NCI-H1092 (cell line): Measurements from ENCODE around the gene COP1.

Experiments
- DNase-seq: peaks from one replicate; lab custom pipeline; 2025; lab: John Stamatoyannopoulos, UW

The COP1 gene

DNA sequence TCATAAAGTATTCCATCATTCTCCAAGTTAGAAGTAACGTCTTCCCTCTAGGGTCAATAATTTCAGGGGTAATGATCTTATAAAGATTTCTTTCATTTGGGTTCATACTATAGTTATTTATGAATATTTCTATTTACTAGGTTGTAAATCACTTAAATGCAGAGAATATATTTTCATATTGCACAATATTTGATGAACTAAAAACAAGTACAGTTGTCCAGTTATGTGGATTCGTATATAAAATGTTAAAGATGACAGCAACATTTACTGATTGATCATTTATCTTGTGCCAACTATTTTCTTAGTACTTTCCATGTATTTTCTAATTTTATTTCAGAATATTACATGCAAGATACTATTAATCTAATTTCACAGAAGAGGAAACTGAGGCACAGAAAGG is 243.3 kb downstream of the COP1 start:
- DNase-seq: no peak

DNA sequence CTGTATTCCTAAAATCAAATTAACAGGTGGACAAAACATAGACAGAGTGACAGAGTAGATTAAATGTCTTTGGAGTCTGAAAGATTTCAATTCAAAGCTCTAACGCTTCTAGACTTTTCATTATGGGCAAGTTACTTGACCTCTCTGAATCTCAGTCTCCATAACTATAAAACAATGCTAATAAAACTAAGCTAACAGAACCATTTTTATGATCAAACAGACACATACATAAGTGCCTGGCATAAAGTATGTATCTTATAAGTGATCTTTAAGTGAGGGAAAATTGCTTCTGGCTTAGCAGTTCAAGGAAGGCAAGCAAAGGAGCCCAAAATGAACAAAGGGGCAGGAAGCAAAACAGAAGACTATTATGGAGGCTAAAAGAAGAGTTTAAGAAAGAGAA is 246.9 kb downstream of the COP1 start:
- no peak for DNase-seq

DNA sequence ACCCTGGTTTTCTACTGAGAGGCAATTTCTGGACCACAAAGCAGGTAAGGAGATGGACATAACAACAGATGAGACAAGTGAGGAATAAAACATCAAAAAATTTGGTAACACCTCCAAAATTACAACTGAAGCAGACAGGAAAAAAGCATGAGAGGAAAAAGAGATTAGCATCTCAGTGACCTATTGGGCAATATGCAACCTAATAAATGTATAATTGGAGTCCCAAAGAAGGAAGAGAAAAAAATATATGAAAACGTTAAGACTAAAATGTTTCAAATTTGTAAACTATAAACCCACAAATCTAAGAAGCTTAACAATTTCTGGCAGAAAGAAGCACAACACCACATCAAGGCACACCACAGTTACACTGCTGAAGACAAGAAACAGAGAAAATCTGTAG is 255.5 kb downstream of the COP1 start:
- DNase-seq: no peak

DNA sequence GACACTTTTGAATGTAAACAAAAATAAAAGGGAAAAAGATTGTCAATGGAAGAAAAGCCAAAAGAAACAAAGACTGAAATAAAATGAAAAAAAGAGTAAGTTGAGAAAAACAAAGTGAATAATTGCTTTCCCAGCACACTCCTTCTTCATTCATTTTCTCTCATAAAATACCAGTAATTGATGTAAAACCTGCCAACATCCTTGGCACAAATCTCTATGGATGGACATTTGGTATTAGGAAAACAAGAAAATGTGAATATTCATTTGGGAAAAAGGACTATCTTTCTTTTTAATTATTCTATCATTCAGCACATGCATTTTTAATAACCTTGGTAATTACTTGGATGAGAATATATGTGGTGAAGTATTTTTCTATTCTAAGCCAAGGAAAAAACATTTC is 259.3 kb downstream of the COP1 start:
- DNase-seq: no peak

DNA sequence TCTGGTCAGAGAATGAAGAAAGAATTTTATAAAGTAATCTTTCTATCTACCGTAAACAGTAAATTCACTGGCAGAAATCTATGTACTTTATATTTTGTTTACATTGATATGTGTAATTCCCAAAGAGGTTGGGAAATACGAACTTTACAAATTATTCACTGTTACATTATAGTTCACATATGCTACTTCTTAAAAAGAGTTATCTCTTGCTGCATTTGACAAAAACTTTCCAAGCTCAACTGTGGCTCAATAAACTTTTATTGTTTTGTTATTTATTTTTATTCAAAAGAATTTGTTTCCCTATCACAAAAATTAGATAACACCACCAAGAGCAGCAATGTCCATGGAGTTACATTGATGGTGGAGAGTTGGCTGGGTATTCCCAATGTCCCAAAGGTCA is 262.5 kb downstream of the COP1 start:
- no peak for DNase-seq

DNA sequence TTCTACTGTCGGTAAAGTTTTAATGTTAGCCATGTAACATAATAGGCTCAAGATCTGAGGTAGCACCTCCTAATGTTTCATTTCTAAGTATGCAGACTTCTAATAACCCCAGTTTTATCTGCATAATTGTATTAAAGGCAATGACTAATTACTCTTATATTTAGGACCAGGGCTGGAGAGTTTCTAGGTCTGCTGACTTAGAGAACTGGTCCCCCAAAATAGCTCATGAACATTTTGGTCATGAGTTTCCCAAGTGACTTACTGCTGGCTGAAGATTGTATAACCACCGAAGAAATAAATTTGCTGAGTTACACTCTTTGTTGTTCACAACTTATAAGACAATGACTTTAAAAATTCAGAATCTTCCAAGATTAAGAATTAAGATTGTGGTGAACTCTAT is 265.9 kb downstream of the COP1 start:
- no peak for DNase-seq

DNA sequence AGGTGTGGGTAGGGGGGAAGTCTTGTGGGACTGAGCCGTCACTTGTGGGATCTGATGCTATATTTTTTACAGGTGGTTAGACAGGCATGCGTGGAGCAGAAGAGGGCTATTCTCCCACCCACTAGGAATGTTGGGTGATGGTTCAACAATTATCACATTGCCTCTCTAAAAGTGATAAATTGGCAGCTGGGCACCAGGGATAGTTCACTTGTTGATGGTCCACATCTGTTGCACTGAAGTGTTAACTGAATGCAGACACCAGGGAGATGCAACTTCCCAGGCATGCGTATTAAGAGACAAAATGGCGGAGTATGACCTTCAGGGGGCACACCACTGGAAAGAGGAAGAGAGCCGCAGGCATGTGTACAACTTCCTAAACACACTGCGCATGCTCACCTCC is 270.4 kb downstream of the COP1 start:
- DNase-seq: no peak

DNA sequence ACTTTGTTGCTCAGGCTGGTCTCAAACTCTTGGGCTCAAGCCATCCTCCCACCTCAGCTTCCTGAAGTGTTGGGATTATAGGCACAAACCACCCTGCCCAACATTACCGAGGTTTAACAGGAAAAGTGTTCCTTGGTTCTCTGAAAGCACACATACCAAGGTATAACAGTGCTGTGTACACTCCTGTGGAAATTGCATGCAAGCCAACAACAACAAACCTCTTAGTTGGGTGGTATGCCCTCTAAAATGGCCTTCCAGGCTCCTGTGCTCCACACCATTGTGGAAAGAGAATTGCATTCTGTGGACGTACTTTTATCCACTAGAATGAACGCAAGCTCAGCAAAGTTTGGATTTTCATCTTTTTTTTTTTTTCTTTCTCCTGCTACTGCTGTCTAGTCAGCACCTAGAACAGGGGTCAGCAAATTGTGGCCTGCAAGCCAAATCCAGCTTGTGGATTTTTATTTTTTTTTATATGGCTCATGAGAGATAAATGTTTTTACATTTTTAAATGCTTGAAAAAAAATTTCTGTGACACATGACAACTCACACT is 271.4 kb downstream of the COP1 start:
- no peak for DNase-seq

DNA sequence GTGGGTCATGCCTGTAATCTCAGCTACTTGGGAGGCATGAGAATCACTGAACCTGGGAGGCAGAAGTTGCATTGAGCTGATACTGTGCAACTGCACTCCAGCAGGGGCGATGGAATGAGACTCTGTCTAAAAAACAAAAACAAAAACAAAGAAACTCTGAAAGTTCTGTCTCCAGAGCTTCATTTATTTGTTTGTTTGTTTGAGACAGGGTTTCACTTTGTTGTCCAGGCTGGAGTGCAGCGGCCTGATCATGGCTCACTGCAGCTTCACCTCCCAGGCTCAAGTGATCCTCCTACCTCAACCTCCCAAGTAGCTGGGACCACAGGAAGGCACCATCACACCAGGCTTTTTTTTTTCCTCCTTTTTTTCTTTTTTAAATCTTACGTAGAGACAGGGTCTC is 271.9 kb downstream of the COP1 start:
- DNase-seq: no peak

DNA sequence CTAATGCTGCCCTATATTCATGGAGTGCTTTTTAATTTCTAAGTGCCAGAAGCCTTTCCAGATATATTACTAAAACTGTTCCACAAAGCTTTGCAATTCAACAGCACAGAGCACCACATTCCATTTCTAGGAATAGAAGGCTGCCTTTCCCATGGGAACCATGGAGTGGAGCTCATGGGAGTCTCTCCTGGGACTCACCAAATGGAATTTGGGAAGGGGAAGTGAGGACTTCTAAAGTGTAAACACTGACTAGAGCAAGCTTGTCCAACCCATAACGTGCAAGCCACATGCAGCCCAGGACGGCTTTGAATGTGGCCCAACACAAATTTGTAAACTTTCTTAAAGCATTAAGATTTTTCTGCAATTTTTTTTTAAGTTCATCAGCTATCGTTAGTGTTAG is 273.3 kb downstream of the COP1 start:
- no peak for DNase-seq

DNA sequence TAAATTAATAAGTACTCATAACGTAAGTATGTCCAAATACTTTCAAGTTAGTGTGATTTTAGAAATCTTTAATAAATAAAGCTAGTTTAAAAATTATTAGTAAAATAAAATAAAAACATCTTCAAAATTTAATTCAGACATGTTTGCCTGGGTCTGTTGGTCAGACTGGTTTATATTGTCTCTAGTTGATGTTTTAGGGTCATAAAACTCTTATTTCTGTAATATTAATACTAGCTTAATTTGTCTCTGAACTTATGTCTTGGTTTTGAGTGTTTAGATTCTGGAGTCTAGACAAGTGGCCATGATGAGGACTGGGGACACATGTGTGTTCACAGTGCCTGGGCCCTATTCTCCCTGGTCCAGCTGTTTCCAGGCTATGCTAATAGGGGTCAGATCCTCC is 279.1 kb downstream of the COP1 start:
- DNase-seq: no peak

DNA sequence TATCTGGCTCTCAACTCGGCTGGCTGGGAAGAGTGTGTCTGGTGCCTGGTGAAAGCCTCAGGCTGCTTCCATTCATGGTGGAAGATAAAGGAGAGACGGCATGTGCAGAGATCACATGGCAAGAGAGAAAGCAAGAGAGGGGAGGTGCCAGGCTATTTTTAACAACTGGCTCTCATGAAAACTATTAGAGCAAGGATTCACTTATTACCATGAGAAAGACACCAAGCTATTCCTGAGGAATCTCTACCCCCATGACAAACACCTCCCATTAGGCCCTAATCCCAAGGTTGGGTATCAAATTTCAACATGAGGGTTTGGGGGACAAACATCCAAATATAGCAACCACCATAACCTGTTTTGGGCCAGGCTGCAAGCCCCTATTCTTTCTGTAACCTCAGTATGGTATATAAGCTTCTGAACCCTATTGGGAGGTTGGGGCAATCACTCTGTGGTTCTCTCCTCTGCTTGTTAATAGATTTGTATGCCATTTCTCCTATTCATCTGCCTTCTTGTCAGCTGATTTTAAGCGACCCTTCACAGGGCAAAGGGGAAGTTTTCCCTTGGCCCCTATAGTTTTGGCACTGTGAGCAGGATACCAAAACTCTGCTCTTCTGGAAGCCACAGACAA is 284.7 kb downstream of the COP1 start:
- no peak for DNase-seq

DNA sequence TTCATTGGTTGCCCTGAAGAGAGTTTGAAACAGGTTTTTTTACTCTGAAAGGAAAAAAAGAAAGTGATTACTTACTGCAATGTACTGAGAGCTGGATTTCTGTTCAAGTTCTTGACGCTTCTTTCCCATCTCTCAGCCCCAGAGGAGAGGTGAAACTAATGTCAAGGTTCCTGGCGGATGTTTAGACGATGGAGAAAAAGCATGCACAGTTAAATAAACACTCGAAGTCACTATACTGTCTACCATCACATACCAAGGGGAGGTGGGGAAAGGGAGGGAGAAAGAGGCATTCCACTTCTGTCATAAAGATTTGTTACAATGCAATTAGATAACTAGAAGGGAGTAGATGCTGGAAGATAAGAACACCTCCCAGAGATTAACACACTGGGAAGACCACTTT is 286.7 kb downstream of the COP1 start:
- no peak for DNase-seq

DNA sequence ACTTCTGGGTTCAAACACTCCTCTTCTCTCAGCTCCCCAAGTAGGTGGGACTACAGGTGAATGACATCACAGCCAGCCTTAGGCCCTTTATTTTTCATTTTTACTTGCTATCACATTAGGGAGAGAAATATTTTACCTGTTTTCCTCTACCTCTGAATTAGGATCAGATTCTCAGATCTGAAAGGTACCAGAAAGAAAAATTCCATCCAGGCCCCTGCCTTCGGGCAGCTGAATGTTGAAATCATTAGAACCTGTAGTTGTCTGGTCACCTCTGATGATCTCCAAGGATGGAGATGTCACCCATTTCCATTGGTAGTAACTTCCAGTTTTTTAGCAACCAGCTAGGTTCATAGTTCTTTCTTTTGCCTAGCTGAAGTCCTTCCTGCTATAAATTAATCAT is 288.1 kb downstream of the COP1 start:
- no peak for DNase-seq

DNA sequence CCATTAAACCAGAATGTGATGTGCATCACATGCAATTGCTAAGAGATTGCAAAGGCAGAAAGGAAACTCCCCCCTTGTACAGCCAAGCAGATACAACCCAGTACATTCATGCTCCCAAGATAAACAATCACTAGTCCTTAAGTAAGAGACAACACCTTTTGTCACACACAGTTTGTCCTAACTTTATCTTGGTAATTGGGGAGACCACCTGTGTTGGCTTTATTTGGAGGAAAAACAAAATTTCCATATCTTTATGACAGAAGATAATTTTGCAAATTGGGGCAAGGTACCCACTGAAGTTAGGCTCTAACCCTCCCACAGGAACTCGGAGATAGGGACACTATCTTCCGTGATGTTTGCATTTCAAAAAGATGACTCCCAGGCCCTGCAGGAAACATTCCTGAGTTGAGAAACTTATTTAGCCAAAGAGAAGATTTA is 288.7 kb downstream of the COP1 start:
- DNase-seq: no peak

DNA sequence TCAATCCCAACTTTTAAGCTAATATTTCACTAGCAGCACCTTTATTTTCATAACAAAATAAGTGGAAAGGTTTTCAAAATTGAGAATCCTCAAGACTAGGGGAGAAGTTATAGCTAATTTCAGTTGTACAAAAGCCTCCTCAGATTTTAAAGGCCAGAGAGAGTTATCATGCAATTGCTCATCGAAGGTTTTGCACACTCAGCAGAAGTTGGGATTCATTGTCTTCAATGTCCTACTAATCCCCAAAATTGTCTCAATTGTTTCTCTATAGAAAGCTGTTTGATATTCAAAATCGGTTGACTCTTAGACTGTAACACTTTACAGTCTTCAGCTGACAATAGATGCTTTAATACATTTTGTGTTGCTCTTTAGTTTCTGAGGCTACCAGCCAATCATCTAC is 293.0 kb downstream of the COP1 start:
- DNase-seq: no peak

DNA sequence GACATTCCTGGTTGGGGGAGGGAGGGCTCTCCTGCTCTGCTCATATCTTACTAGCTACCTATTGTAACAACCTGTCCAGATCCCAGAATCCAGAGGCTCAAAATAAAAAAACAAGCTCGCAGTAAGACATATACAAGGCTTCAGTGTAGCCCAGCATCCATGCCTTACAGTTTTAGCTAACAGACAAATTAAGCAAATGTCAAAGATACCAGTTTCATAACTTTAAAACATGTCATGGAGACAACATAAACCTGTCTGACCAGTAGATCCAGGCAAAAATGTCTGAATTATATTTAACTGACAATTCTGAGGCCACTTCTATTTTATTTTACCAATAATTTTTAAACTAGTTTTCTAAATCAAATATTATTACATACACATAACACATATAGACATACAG is 295.9 kb downstream of the COP1 start:
- no peak for DNase-seq

DNA sequence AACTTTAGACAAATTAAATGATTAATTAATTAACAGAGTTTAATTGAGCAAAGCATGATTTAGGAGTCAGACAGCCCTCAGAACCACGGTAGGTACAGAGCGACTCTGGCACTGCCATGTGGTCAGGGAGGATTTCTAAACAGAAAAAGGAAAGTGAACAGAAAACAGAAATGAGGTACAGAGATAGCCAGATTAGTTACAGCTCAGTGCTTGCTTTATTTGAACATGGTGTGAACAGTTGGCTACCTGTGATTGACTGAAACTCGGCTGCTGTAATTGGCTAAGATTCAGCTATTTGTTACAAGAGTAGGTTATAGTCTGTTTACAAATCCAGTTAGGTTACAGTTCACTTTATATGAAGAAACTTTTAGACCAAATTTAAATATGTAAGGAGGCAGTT is 300.7 kb downstream of the COP1 start:
- DNase-seq: no peak

DNA sequence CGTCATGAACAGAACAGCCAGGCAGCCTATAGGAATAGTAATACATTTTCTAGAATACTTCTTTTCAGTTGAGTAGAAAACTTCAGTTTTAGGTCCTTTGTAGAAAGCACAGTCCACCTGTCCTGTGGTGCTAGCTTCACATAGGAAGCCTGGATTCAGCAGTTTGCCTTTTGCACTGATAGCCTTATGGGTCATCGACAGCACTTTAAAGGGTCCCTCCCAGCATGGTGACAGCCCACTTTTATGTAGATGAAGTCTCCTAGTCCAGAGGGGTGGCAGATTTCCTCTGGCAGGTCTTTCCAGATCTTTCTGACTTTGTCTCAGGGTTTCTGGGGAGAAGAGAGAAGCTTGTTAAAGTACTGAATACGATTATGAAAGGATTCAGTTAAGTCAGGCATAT is 302.3 kb downstream of the COP1 start:
- DNase-seq: no peak

DNA sequence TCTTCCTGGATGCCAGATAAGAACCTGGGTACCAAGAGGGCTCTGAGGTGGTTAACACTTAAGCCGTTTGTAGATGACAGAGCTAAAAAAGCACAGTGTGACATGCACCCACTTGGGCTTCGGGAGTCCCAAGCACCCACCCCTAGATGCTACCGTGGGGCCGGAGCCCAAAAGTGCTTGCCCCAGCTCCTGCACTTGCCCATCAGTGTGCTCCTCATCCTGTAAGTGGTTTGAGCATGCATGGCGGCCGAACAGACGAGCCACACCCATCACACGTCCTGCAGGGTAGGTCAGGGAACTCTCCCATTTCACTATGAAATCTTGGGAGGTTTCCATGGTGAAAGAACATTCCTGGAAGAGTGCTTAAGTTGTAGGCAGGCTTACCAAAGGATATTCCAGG is 304.8 kb downstream of the COP1 start:
- DNase-seq: no peak

DNA sequence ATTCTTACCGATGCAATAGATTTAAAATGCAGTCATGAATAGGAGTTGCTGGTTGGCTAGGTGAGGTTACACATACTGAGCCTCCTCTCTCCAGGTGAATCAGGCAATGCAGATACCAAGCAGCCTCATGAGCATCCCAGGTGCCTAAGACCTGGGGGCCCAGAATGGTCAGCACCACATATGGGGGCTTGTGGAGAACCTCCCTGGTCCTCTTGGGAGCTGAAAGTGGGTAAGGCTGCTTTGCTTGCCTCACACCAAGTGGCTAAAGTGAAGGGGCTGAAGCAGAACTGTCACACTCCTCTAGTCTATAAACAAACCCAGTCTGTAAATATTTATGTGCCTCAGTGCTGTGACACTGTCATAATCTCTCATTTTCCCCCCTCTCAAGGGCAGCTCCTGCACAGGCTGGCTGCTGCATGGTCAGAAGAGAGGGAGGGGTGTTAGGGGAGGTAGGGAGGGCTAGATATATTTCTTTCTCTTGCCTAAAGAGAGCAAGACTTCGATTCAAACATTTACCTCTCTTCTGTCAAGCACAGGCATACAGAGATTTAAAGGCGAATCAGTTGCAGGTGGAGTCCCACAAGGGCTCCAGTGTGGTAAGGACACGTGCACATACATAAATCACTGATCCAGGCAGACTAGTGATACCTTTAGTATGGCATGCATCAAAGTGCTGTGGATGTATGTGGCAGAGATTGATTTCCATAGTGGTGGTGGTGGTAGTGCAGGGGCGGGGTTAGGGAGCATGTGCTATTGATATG is 305.8 kb downstream of the COP1 start:
- DNase-seq: no peak

DNA sequence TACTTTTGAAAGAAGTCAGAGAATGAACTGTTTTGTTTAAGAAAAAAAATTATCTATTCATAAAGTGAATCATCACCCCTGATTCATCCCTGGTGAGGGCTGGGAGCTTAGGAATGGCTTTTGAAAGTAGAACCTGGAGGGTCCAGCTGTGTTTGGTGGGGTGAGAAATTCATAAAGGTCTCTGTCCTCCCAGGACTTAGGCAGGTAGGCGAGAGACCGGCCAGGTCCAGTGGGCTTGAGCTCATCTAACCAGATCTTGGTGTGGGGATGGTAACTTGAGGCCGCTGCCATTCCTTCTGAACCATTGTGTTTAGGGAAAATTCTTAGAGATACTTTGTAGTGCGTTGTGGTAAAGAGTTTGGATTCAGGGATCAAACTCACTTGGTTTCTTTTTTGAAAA is 306.9 kb downstream of the COP1 start:
- DNase-seq: no peak

DNA sequence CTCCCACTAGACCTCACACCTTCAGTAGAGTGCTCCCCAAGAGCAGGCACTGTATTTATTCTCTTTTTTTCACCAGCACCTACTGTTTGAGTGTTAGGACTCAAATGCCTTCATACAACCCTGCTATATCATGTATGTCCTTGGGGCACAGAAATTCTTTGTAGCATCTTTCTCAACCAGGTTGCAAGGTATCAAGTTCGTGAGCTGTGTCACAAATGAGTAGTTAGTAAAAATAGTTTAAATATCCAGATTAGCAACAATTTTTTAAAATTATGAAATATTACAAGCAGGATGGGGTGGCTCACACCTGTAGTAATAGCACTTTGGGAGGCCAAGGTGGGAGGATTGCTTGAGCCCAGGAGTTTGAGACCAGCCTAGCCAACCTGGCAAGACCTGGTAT is 311.1 kb downstream of the COP1 start:
- DNase-seq: no peak
